DOHH2 (cell line): ENCODE data around the gene WNT5B.

ENCODE experiments used
- H3F3A ChIP-seq: fragments of 200-600 bp; sonication (generic), shearing (Covaris generic); 2 replicates; pipeline ENCODE4 v1.6.0; 2016; ENCODE audit warnings: antibody characterized with exemption, mild to moderate bottlenecking; ENCODE audit not compliant: control insufficient read depth, insufficient read depth
- H3K27ac ChIP-seq: fragments of 200-600 bp; sonication (generic); 2 replicates; pipeline ENCODE4 v1.5.1; 2014; ENCODE audit warnings: low read depth, mild to moderate bottlenecking, low read length, moderate library complexity
- H3K27me3 ChIP-seq: fragments of 200-600 bp; sonication (generic); 2 replicates; pipeline ENCODE4 v1.6.1; 2014; ENCODE audit warnings: mild to moderate bottlenecking, low read length, mixed read lengths; ENCODE audit not compliant: control insufficient read depth
- H3K36me3 ChIP-seq: fragments of 200-600 bp; sonication (generic); 2 replicates; pipeline ENCODE4 v1.6.1; 2014; ENCODE audit warnings: mild to moderate bottlenecking, low read length, moderate library complexity, mixed read lengths; ENCODE audit not compliant: control insufficient read depth
- H3K4me1 ChIP-seq: fragments of 200-600 bp; sonication (generic); 2 replicates; pipeline ENCODE4 v1.6.1; 2014; ENCODE audit warnings: mild to moderate bottlenecking, low read length, mixed read lengths; ENCODE audit not compliant: control insufficient read depth
- H3K4me2 ChIP-seq: fragments of 200-600 bp; sonication (generic); 2 replicates; pipeline ENCODE4 v1.6.0; 2014; ENCODE audit warnings: mild to moderate bottlenecking, low read length, moderate library complexity
- H3K4me3 ChIP-seq: fragments of 200-600 bp; sonication (generic); 2 replicates; pipeline ENCODE4 v1.5.1; 2014; ENCODE audit warnings: mild to moderate bottlenecking, low read length, mixed read lengths
- H3K79me2 ChIP-seq: fragments of 200-600 bp; sonication (generic); 2 replicates; pipeline ENCODE4 v1.6.1; 2014; ENCODE audit warnings: mild to moderate bottlenecking, low read length, mixed read lengths; ENCODE audit not compliant: control insufficient read depth
- H3K9me2 ChIP-seq: fragments of 200-600 bp; sonication (generic); replicated peaks from 2 replicates; pipeline ENCODE4 v1.6.1; 2014; ENCODE audit warnings: mild to moderate bottlenecking, low read length, mixed read lengths; ENCODE audit not compliant: control insufficient read depth
- H3K9me3 ChIP-seq: fragments of 200-600 bp; sonication (generic); 2 replicates; pipeline ENCODE4 v1.6.1; 2014; ENCODE audit warnings: antibody characterized with exemption, low read length, mixed read lengths; ENCODE audit not compliant: control insufficient read depth, insufficient read depth
- H4K20me1 ChIP-seq: fragments of 200-600 bp; sonication (generic); 2 replicates; pipeline ENCODE4 v1.6.0; 2014; ENCODE audit warnings: low read depth, mild to moderate bottlenecking, antibody characterized with exemption, low read length, moderate library complexity; ENCODE audit not compliant: control insufficient read depth, insufficient read depth
- CTCF ChIP-seq: fragments of 200-600 bp; sonication (generic); IDR thresholded peaks from one replicate; pipeline ENCODE4 v1.5.1; 2014; ENCODE audit warnings: antibody characterized with exemption, mild to moderate bottlenecking, low read depth, low read length; ENCODE audit not compliant: poor library complexity, severe bottlenecking
- EZH2phosphoT487 ChIP-seq: fragments of 200-600 bp; sonication (generic); IDR thresholded peaks from 2 replicates; pipeline ENCODE4 v1.6.1; 2017; ENCODE audit warnings: borderline replicate concordance, mild to moderate bottlenecking, antibody characterized with exemption, low read length, moderate library complexity, mixed read lengths

WNT5B gene

DNA sequence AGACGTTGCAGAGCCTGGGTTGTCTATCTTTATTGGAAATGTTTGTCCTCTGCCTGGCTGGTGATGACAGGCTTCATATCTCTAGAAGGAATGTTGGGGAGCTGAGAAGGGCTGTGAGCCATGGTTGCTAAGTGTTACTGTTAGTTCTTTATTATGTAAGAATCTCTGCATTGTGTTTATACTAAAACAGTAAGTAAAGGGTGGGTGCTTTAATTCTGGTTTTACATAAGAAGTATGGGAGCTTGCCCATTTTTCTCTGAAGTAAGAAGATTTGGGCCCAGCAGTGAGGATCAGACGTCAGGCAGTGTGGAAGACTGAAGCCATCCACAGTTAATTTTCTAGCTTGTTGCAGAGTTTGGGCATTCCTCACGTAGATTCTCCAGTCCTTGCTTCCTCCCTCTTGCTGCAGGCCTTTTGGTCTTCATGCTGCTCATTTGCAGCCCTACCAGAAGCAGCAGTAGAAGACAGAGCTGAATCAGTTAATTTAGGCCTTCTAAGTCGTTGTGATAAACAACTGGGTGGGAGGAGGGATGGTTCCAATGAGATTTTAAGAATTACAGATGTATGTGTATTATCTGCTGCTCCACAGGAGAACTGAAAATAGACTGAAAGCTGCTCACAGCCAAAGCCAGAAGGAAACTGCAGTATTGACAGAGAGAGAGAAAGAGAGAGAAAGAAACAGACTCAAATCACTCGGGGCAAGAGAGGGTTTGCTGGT, 21.4 kb downstream of the WNT5B start:
- Histone ChIP-seq H3K79me2 (no peaks in the 10 kb centered on the region), H3K4me3 (no peak overlapping the region), H3K4me2 (no peak overlapping the region)

GRCh38 chr12:1650978-1651361, 21.9 kb downstream of the WNT5B start:
- H4K20me1 ChIP-seq, result no peaks in the 10 kb centered on the region
- H3F3A ChIP-seq, result no peaks in the 10 kb centered on the region
- TF ChIP-seq EZH2phosphoT487 (no peak), CTCF (no peak)
- no peaks in the 10 kb centered on the region for H3K9me3 ChIP-seq
- no peaks in the 10 kb centered on the region for H3K79me2 ChIP-seq
- peaks cover 11% of the 10 kb centered on the region for H3K4me1 ChIP-seq
- H3K36me3 ChIP-seq, result no peaks in the 10 kb centered on the region
- no peak overlapping the region for H3K4me3 ChIP-seq
- H3K27me3 ChIP-seq, result peaks cover 39% of the 10 kb centered on the region
- H3K27ac ChIP-seq, result no peak overlapping the region
- no peaks in the 10 kb centered on the region for H3K9me2 ChIP-seq
- no peak overlapping the region for H3K4me2 ChIP-seq

More for the DNA sequence above, 21.4 kb downstream of the WNT5B start:
- no peak for TF ChIP-seq CTCF
- TF ChIP-seq EZH2phosphoT487, result no peak
- Histone ChIP-seq H3K9me2 (no peaks in the 10 kb centered on the region), H3K4me1 (peaks cover 11% of the 10 kb centered on the region), H3K36me3 (no peaks in the 10 kb centered on the region), H3K27ac (no peak overlapping the region), H4K20me1 (no peaks in the 10 kb centered on the region), H3K27me3 (peaks cover 39% of the 10 kb centered on the region), H3K9me3 (no peaks in the 10 kb centered on the region), H3F3A (no peaks in the 10 kb centered on the region)

GRCh38 chr12:1651946-1652345, 22.9 kb downstream of the WNT5B start:
- Histone ChIP-seq H3K4me3 (no peak overlapping the region), H3K4me2 (no peak overlapping the region), H3K36me3 (no peaks in the 10 kb centered on the region), H3K27me3 (peaks cover 39% of the 10 kb centered on the region), H3K79me2 (no peaks in the 10 kb centered on the region), H3K4me1 (peaks cover 9% of the 10 kb centered on the region), H4K20me1 (no peaks in the 10 kb centered on the region), H3K27ac (no peak overlapping the region), H3K9me2 (no peaks in the 10 kb centered on the region), H3K9me3 (no peaks in the 10 kb centered on the region), H3F3A (no peaks in the 10 kb centered on the region)
- TF ChIP-seq CTCF (no peak), EZH2phosphoT487 (no peak)
